ENCODE results near the gene SETDB2.
A peak's percentile ranks its signal among the peaks of the same experiment; 100 is the strongest.

Gene SETDB2, protein sequence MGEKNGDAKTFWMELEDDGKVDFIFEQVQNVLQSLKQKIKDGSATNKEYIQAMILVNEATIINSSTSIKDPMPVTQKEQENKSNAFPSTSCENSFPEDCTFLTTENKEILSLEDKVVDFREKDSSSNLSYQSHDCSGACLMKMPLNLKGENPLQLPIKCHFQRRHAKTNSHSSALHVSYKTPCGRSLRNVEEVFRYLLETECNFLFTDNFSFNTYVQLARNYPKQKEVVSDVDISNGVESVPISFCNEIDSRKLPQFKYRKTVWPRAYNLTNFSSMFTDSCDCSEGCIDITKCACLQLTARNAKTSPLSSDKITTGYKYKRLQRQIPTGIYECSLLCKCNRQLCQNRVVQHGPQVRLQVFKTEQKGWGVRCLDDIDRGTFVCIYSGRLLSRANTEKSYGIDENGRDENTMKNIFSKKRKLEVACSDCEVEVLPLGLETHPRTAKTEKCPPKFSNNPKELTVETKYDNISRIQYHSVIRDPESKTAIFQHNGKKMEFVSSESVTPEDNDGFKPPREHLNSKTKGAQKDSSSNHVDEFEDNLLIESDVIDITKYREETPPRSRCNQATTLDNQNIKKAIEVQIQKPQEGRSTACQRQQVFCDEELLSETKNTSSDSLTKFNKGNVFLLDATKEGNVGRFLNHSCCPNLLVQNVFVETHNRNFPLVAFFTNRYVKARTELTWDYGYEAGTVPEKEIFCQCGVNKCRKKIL

DNA sequence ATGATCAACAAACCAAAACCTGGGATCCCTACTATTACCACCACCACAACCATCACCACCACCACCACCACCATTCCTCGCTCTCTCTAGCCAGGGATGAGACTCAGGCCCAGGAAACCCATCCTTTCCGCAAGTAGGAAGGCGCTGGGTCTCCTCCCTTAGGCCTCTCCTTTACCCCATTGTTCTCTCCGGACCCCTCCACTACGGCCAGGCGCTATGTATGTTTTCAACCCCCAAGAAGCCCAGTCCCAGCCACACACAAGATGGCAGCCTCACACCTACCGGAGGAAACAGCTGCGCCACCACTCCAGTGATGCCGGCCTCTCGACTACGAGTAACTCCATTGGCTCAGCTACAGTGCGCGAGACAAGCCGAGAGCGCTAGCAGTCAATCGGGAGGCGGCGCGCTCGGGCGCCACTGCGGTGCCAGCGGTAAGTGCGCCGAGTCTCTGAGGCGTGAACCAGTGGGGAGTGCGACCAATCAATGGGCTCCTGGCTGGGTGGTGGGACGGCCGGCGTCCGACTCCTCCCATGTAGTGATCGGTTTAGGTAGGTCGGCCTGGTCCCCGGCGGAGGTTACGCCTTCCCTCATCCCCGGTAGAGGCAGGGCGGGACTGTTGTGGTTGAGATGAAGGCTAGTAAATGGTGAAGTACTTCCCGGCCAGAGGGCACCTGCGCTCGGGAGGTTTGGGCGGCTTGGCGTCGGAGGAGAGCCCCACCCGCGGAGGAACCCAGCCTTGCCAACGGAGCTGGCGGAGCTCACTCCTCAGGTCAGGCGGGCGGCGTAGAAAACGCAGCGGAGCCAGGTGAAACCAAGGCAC lies at the start of gene SETDB2, which contains the start of gene CAB39L:
Gene SETDB2, plus strand, starts transcription at position 571 of the 820 bp plus-strand sequence. CDS start 7,620 bp downstream, outside the sequence.
Gene CAB39L, minus strand, starts transcription at position 361 of the 820 bp plus-strand sequence. CDS start 61,154 bp downstream, outside the sequence.
- peak; percentile 98 for DNase-seq

DNA sequence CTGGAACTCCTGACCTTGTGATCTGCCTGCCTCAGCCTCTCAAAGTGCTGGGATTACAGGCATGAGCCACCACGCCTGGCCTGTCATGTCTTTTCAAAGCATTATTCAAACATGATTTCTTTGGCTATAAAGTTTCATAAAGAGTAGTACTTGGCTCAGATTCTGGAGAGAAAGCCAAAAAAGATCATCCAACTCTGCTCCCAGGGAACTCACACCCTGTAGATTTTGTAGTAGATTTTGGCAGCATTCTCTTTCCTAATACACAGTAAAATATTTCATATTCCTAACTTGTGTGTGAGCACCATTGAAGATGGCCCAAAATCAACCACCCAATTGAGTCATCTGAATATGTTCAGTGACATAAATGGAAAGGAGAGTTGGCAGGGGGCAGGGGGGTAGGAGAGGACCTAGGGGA lies 48.6 kb upstream of the SETDB2 start:
- DNase-seq, result no peak

DNA sequence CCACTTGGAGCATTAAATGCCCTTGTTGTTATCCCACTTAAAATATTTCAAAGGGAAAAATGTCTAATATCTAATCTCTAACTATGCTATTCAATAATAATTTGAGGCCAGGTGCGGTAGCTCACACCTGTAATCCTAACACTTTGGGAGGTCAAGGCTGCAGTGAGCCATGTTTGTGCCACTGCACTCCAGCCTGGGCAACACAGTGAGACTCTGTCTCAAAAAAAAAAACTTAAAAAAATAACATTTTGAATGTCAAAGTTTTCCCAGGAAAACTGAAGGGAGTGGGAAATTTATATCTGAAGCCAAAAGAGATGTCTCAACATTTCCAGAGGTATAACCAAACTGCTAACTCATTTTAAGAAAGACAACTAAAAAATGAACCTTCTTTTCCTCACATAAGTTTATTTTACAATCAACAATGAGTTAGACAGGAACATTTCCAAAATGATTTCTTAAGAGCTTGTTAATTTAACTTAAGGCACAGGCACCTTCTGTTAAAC lies 48.1 kb upstream of the SETDB2 start:
- DNase-seq, result no peak

DNA sequence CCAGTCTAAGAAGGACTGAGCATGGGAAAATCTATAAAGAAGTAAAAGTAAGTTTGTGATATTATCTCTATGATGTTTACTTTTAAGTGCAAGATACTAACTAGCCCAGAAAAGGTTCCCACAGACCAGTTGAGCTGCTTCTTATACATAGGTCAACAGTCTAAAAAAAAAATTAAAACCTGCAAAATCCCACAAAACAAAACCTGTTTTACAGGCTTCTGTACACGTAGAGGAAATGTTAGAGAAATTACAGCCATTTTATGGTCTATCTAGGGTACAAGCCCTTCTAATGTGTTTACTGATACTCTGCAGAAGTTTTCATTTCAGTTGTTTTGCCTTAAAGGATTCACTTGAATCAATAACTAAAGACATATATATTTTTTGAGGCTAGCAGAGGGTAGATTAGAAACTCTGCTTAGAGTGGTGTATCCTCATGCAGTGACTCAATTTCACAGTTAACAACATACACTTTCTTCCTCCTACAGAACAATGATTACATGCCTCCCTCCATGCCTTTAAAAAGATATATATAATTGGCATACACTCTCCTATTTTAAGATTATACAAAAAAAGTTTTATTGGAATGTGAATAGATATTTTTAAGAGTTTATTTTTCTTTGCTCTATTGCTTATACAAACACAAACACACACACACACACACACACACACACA lies 44.1 kb upstream of the SETDB2 start:
- no peak for DNase-seq

DNA sequence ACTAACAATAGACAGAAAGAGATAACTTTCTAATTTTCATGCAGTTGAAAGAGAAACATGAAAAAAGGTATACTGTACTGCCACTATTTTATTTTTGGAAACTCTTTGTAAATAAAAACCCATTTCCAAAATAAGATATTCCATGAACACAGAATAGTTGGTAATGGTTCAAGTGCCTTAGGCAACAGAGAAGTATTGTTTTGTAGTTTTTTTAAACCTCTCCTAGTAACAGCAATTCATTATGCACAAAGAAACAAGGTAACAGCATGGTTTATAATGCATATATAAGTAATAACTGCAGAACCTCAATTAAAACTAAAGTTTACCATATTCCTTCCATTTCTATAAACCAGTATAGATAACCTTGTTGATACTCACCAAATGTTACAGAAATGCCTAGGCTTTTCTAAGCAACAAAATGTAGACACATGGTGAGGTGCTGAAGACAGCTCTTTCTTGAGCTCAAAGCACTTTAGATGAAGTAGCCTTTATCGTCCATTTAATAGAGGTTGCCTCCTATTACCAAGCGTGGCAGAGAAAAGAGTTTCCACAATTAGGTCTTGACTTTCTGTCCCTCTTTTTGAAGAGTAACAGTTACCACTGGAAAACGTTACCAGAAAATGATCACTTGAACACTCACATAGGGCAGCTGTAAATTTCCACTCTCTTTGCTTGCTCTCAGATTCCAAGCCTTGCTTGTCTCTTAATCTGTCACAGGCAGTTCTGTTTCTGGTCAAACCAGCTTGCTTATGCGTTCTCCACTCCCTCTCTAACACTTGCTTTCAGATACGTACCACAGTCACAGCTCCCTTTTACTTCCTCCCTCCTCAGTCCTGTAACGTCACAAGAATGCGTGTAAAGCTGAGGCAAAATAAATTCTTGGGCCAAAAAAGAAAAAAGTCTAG lies 43.1 kb upstream of the SETDB2 start:
- DNase-seq, result no peak

DNA sequence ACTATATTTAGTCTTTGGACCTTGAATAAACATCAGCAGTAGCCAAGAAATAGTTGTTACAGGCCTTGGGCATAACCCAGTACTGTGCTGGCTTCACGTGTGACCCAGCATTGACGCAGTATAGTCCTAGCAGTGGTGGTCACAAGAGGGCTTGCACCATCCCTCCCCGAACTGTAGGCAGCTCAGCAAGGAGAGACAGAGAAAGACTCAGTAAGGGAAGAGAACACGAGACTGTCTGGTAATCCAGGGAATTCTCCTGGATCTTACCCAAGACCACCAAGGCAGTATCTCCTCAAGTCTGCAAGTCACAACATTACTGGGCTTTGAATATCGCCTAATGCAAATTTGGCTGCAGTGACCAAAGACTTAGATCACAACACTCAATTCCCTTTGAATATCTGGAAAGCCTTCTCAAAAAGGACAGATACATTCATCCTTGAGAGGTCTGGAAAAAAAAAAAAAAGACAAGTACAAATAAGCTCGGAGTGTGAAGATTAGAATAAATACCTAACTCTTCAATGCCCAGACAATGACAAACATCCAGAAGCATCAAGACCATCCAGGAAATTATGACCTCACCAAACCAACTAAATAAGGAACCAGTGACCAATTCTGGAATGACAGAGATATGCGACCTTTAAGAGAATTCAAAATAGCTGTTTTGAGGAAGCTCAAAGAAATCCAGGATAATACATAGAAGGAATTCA lies 39.9 kb upstream of the SETDB2 start:
- DNase-seq, result no peak

DNA sequence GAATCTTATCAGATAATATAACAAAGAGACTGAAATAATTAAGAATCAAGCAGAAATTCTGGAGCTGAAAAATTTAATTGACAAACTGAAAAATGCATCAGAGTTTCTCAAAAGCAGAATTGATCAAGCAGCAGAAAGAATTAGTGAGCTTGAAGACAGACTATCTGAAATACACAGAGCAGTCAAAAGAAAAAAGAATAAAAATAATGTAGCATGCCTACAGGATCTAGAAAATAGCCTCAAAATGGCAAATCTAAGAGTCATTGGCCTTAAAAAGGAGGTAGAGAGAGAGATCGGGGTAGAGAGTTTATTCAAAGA lies 39.4 kb upstream of the SETDB2 start:
- no peak for DNase-seq

DNA sequence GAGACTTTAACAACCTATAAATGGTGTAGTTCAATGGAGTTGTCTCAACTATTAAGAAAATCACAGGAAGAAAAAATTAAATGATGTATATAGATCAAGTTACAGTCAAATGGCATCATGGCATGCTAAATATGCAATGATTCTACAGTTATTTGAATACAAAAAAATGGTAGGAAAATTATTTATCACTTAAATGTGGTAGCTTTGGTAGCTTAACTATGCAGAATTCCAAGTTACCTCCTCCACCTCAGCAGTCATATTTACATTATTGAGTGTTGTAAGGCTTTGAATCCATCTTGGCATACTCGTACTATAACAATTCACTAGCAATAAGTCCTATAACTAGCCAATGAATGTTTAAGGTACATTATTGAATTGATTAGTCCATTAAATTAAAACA lies 37.0 kb upstream of the SETDB2 start:
- no peak for DNase-seq

DNA sequence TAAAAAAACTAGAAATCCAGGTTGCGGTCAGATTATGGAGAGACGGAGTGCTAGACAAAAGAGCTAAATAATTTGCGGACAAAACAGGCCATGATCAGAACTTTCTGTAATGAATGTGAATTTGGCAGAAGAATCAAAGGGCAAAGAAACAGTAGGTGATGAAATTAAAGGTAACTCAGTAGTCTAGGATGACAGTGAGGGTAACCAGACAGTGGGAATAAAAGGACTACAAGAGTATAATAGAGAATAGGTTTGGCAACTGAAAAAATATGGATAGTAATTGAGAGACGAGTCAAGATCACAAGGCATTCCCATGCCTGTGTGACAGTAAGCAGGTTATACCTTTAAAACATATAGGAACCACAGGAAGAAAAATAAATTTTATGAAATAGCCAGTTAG lies 36.1 kb upstream of the SETDB2 start:
- no peak for DNase-seq

DNA sequence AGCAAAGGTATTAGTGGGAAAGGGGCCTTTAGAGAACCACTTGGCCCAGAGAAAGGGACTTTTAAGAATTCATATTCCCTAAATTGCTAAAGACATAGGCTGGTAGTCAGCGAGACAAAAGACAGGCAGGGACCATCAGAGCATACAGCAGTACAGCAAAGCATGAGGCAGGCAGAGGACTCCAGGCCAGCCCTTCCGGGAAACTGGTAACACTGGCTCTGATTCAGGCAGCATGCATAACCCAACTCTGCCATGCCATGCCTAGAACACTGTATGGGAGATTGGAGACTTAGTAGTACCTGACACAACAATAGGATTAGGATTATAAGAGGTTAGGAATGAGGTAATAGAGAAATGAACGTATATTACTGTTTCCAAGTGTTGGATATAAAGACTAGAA lies 35.1 kb upstream of the SETDB2 start:
- no peak for DNase-seq

DNA sequence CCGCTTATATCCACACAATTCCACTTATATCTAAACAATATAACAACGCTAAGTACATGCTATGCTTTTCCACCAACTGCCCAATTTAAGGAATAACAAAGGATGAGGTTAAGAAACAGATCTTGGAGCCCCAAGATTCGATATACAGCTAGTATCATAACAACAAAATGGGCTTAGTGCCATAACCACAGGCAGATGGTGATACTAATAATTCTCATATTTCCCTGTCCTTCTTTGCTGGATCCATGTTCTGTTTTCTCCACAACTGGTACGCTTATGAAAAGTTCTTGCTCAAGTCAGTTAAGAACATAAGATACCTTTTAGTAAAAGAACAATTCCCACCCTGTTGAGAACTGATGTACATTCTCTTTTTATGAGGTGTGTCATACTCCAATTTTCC lies 34.1 kb upstream of the SETDB2 start:
- DNase-seq, result peak; percentile 41

DNA sequence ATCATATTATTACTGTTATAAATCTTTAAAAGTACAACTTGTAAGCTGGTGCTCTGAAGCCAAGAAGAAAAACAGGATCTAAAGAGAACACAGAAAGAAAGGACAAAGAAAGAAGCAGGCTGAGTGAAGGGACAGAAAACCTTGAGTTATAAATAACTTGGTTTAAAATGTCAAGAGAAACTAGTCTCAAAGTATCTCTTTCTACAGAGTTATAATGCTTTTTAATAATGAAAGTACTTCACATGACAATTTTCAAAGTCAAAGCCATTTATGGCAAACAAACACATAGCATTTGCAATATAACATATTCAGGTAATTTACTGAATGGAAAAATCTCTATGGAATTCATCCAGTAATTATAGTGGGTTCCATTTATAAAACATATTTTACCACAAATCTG lies 33.6 kb upstream of the SETDB2 start:
- no peak for DNase-seq

DNA sequence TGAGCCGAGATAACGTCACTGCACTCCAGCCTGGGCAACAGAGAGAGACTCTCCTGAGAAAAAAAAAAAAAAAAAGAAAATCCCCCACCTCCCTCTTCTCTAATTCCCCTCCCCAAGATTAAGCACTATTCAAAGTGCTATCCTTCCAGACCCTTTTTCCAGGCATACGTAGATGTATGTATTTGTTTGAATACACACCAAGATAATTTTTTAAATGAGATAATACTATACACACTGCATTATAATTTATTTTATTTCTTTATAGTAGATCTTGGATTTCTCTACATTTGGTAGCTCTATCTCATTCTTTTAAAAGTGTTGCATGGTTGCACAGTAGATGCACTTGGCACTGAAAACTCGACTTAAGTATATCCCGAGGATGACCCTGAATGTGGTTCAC lies 32.7 kb upstream of the SETDB2 start:
- DNase-seq, result no peak

DNA sequence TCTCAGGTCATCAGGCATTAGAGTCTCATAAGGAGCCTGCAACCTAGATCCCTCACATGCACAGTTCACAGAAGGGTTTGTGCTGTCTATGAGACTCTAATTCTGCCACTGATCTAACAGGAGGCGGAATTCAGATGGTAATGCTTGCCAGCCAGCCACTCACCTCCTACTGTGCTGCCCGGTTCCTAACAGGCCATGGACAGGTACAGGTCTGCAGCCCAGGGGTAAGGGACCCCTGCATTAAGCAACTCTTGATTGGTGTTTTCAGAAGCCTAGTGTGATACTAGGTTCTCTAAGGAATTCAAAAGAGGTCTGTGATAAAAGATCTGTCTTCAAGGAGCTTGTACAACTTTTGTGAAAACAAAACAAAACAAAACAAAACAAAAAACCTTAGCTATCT lies 31.3 kb upstream of the SETDB2 start:
- DNase-seq, result no peak

DNA sequence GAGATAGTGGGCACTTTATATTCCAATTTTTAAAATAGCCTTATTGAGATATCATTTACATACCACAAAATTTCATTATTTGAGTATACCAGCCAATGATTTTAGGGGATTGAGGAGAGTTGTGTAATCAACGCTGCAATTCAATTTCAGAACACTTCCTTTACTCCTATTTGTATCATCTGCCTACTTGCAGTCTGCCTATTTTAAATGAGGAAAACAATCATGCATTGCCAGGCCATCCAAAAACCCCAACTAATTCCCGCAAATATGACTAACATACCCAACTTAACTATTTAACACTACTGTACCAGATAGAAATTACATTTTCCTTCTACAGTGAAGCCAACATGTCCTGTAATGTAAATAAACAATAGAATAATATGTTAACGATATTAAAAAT lies 26.9 kb upstream of the SETDB2 start:
- no peak for DNase-seq

DNA sequence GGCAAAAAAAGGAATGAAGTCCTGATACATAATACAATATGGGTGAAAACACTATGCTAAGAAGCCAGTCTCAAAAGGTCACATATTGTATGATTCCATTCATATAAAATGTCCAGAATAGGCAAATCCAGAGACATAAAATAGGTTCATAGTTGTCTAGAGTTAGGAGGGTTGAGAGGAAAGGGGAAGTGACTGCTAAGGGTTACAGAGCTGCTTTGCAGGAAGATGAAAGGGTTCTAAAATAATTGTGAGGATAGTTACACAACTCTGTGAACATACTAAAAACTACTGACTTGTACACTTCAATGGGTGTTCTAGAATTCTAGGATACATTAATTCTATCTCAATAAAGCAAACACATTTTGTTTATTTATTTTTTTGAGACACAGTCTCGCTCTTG lies 25.9 kb upstream of the SETDB2 start:
- no peak for DNase-seq

DNA sequence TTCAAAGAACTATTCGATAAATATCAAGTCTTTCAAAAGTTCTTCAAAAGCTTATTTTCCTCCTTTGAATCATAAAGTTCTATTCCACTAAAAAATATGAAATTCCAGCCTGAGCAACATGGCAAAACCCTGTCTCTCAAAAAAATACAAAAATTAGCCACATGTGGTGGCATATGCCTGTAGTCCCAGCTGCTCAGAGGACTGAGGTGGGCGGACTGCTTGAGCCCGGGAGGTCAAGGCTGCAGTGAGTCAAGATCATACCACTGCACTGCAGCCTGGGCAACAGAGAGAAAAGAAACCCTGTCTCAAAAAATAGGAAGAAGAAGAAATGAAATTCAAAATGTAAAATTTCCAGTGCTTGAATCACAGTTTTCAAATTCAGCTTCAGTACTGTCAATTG lies 24.8 kb upstream of the SETDB2 start:
- DNase-seq, result no peak

DNA sequence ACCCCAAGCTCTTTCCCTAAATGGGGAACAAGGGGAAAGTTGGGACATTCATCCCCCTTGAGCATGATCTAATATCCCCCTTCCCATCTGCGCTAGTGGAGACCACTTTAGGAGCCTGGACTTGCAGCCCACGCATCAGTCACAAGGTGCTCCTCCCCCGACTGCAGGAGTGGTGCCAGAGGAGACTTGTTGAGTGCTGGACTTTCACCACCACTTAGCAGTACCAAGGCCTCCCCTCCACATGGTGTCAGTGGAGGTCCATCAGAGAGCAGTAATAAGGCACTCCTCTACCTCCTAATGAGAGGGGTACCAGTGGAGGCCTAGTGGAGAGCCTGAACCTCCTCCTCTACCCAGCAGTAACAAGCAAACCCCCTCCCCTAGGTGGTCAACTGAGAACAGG lies 22.7 kb upstream of the SETDB2 start:
- no peak for DNase-seq

DNA sequence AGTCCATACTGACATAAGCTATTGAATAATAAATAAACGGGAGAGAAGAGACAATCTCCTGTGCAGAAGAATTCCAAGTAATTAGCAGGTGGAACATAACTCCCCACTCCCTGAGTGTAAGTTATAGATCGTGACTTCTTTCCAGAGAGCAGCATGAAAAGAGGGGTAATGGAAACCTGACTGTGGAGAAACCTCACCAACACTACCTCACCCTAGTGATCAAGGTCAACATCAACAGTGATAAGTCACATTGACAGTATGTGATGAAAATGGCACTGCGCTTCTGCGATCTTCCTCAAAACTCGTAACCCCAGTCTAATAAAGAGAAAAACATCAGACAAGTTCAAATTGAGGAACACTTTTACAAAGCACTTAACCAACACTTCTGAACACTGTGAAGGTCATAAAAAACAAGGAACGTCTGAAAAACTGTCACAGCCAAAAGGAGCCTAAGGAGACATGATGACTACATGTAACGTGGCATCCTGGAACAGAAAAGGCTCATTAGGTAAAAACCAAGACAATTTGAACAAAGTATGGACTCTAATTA lies 20.0 kb upstream of the SETDB2 start:
- no peak for DNase-seq

DNA sequence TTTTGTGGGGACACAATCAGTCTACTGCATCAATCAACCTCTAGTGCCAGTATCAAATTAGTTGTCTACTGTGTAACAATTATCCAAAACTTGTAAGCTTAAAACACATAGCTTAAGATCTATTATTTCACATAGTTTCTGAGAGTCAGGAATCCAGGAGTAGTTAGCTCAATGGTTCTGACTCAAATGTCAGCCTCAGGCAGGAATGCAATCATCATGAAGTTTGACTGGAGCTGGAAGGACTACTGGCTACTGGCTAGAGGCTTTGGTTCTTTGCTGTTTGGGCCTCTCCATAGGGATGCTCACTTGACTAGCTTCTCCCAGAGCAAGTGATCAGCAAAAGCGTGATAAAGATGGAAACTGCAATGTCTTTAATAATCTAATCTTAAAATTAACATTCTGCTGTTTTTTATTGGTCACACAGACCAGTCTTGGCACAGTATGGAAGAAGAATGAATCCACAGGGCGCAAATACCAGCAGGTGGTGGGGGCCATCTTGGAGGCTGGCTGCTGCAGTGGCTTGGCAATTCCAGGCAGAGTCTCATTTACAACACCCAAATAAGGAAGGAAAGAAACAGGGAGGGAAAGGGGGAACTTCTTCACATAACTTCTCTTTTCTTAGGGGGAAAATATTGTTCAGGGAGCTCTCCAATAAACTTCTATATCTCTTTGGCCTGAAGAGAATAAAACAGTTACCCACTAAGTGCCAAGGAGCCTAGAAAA lies 15.9 kb upstream of the SETDB2 start:
- no peak for DNase-seq
